Measurements from ENCODE around the gene ST6GAL2. TPM values are rescaled to one million over a fixed set of nuclear protein-coding genes. Genes with fewer than 3 reads are reported as not detected.

Gene ST6GAL2
- total and polyA plus RNA-seq, 9 of the 15 experiments (the other 6 are each of a cell fraction or from before 2014, with no cell fraction given) = not detected

- Histone ChIP-seq H3K27me3 (ENCODE audit: control insufficient read depth in 2 of 2, insufficient read depth in 2 of 2, low read length in 2 of 2) (no peaks in the 10 kb centered on the region), H3K36me3 (ENCODE audit: control insufficient read depth, insufficient read depth, low read length) (no peaks in the 10 kb centered on the region), H2AFZ (ENCODE audit: low read depth, low read length) (no peak overlapping the region), H3K27ac (ENCODE audit: extremely low read depth, low read depth, low read length) (no peak overlapping the region), H3K4me2 (ENCODE audit: insufficient read depth, low read length) (no peak overlapping the region), H3K9ac (ENCODE audit: insufficient read depth in 1 of 2, low read depth in 2 of 2, low read length in 2 of 2) (no peak overlapping the region), H3K4me1 (replicated peaks in 1 of 2; ENCODE audit: control insufficient read depth in 2 of 2, insufficient read depth in 2 of 2, low read length in 2 of 2) (no peaks in the 10 kb centered on the region), H4K20me1 (replicated peaks; ENCODE audit: control insufficient read depth, insufficient read depth, low read length) (no peaks in the 10 kb centered on the region), H3K9me3 (replicated peaks; ENCODE audit: control insufficient read depth, insufficient read depth, low read depth, low read length) (no peaks in the 10 kb centered on the region), H3K9me1 (ENCODE audit: control insufficient read depth, insufficient read depth, low read length) (no peaks in the 10 kb centered on the region), H3K79me2 (ENCODE audit: control insufficient read depth, insufficient read depth, low read length) (no peaks in the 10 kb centered on the region), H3K4me3 (no peak overlapping the region)
- no peak for TF ChIP-seq SRSF3 (IDR thresholded peaks at IDR 0.05; ENCODE audit: insufficient read depth, low read length)
- WGBS (ENCODE audit: insufficient coverage, low coverage, missing lambda C conversion rate) = 0% methylated on average over 3 of the region's 3 CpGs
- ChIA-PET POLR2A (no interaction called here), CTCF (ENCODE audit: low intra/inter-chr PET ratio) (no interaction called here)
- DNase-seq (ENCODE audit: extremely low read depth in 1 of 4, low spot score in 3 of 4) (no peak), FAIRE-seq (no peak), ATAC-seq (no peak)
- in situ Hi-C loops (cut with MboI) (no loop called here), intact Hi-C loops (cut with micrococcal nuclease) (no loop called here)
- no TSS peak for BruUV-seq (replicated peaks)
Measured at GRCh38 chr2:106932644-106933043, 46.7 kb upstream of the ST6GAL2 start.

- FAIRE-seq (no peak), ATAC-seq (no peak), DNase-seq (ENCODE audit: extremely low read depth in 1 of 4, low spot score in 3 of 4) (no peak)
- intact Hi-C loops (cut with micrococcal nuclease) = no loop called here
- WGBS (ENCODE audit: insufficient coverage, low coverage, missing lambda C conversion rate) = 0% methylated on average over 5 of the region's 5 CpGs
- no peak overlapping the region for H3K4me2 ChIP-seq (ENCODE audit: insufficient read depth, low read length)
- H3K27ac ChIP-seq (ENCODE audit: extremely low read depth, low read depth, low read length) = no peak overlapping the region
- H3K79me2 ChIP-seq (ENCODE audit: control insufficient read depth, insufficient read depth, low read length) = no peaks in the 10 kb centered on the region
- in situ Hi-C loops (cut with MboI) = no loop called here
- no peaks in the 10 kb centered on the region for H3K4me1 ChIP-seq (replicated peaks in 1 of 2; ENCODE audit: control insufficient read depth in 2 of 2, insufficient read depth in 2 of 2, low read length in 2 of 2)
- H3K9ac ChIP-seq (ENCODE audit: insufficient read depth in 1 of 2, low read depth in 2 of 2, low read length in 2 of 2) = no peak overlapping the region
- no peak overlapping the region for H2AFZ ChIP-seq (ENCODE audit: low read depth, low read length)
- BruUV-seq (replicated peaks) = no TSS peak
- no peaks in the 10 kb centered on the region for H3K36me3 ChIP-seq (ENCODE audit: control insufficient read depth, insufficient read depth, low read length)
- no peaks in the 10 kb centered on the region for H3K27me3 ChIP-seq (ENCODE audit: control insufficient read depth in 2 of 2, insufficient read depth in 2 of 2, low read length in 2 of 2)
- ChIA-PET CTCF (ENCODE audit: low intra/inter-chr PET ratio) (no interaction called here), POLR2A (no interaction called here)
- H3K9me3 ChIP-seq (replicated peaks; ENCODE audit: control insufficient read depth, insufficient read depth, low read depth, low read length) = no peaks in the 10 kb centered on the region
- no peaks in the 10 kb centered on the region for H4K20me1 ChIP-seq (replicated peaks; ENCODE audit: control insufficient read depth, insufficient read depth, low read length)
- H3K9me1 ChIP-seq (ENCODE audit: control insufficient read depth, insufficient read depth, low read length) = no peaks in the 10 kb centered on the region
- TF ChIP-seq TCF15 (CRISPR knock-in tag; IDR thresholded peaks at IDR 0.05) (no peak), MAFF (IDR thresholded peaks at IDR 0.05; ENCODE audit: low read length) (no peak), ZSCAN29 (IDR thresholded peaks at IDR 0.05) (no peak), U2AF2 (optimal IDR thresholded peaks at IDR 0.05; ENCODE audit: low read depth, low read length) (no peak), ZNF695 (CRISPR knock-in tag; IDR thresholded peaks at IDR 0.05) (no peak), L3MBTL2 (IDR thresholded peaks at IDR 0.05) (no peak), EGR1 (conservative IDR thresholded peaks at IDR 0.05) (no peak), VEZF1 (CRISPR knock-in tag; IDR thresholded peaks at IDR 0.05) (no peak), GABPB1 (CRISPR knock-in tag; IDR thresholded peaks at IDR 0.05) (no peak), PATZ1 (CRISPR knock-in tag; IDR thresholded peaks at IDR 0.05; ENCODE audit: borderline replicate concordance) (no peak), SMARCA5 (IDR thresholded peaks at IDR 0.05) (no peak), FOXJ2 (tag; IDR thresholded peaks at IDR 0.05) (no peak), SPI1 (IDR thresholded peaks at IDR 0.05; ENCODE audit: borderline replicate concordance, low read depth, low read length) (no peak)
- no peak overlapping the region for H3K4me3 ChIP-seq
Measured at GRCh38 chr2:106931717-106932335, 45.9 kb upstream of the ST6GAL2 start.
